Activated B cell treated with CpG ODN at 0.5 μM for 24 hours (primary cell): ENCODE data around the gene SECISBP2. TPM values are rescaled to one million over a fixed set of nuclear protein-coding genes. Genes with fewer than 3 reads are reported as not detected.

Experiments
- ATAC-seq: fragments of 200-7000 bp; cut with Tn5 transposase; one replicate; pipeline ENCODE4 v1.10.0; 2021; ENCODE audit warnings: low read depth, mild to moderate bottlenecking, moderate library complexity
- CTCF ChIA-PET: fragments of 350-600 bp; sonication (Branson Sonifier 250); formaldehyde crosslinking; loops from one replicate; lab custom pipeline; 2021; ENCODE audit warnings: antibody characterized with exemption; lab: Charles Lee
- POLR2A ChIA-PET: fragments of 350-600 bp; sonication (Branson Sonifier 250); formaldehyde crosslinking; loops from one replicate; lab custom pipeline; 2021; ENCODE audit warnings: antibody characterized with exemption; lab: Charles Lee
- DNase-seq: peaks from one replicate; pipeline ENCODE4 v3.0.0; 2022
- H3K27ac Mint-ChIP-seq: one replicate; pipeline ENCODE4 v1.8.0; 2020; ENCODE audit warnings: mixed read lengths
- H3K27me3 Mint-ChIP-seq: one replicate; pipeline ENCODE4 v1.8.0; 2021; ENCODE audit warnings: mixed read lengths
- H3K36me3 Mint-ChIP-seq: one replicate; pipeline ENCODE4 v1.8.0; 2021; ENCODE audit warnings: low read depth, mixed read lengths
- H3K4me1 Mint-ChIP-seq: one replicate; pipeline ENCODE4 v1.8.0; 2021; ENCODE audit warnings: mixed read lengths
- H3K4me3 Mint-ChIP-seq: one replicate; pipeline ENCODE4 v1.8.0; 2020; ENCODE audit warnings: mild to moderate bottlenecking, mixed read lengths
- H3K9me3 Mint-ChIP-seq: one replicate; pipeline ENCODE4 v1.8.0; 2020; ENCODE audit warnings: mixed read lengths
- intact Hi-C: fragments of 100-400 bp; cut with micrococcal nuclease; formaldehyde crosslinking; loops from one replicate; pipeline ENCODE4 v1.15.1; 2024
- total RNA-seq: library from RNA; stranded (reverse); gene quantifications from 2 replicates; pipeline ENCODE4 v1.2.3, GENCODE V29; 2022
- TF ChIP-seq, protein P1 (sequence below): fragments of 200-600 bp; IDR thresholded peaks from one replicate; pipeline ENCODE4 v1.8.0; 2022; ENCODE audit warnings: antibody characterized with exemption, mild to moderate bottlenecking

Gene SECISBP2
- total RNA-seq, 1 donor from 2014 or later: 97.1 TPM

DNA sequence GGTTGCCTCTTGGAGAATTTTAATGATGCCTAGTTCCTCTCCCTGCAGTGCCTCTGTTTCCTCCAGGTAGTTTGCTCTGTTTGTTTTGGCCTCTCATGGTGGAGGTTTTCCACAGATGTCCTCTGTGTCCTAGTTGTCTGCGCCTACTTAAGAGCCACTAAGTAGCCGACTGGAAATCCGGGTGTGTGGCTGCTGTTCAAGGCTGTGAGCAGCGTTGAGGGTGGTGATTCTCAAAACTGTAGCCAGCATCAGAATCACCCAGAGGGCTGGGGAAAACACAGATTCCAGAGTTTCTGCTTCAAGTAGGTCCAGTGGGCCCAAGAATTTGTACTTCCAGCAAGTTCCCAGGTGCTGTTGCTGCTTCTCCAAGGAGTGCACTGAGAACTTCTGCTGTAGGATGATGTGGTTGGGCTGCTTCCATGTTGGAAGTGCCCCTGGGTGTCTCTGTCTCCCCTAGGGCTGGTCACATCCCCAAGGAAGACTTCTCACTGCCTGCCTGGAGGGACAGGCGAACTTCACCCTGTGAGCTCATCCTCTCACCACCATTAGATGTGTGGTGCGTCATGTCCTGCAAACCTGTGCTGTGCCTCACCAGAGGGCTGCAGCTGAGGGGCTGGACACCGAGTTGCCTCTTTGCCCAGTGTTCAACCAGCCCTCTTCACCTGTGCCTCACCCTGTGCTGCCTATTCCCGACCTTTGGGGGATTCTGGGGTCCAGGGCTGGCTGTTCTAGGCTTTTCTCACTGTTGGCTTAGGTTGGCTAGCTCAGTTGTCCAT, 34.8 kb downstream of the SECISBP2 start:
- Mint-ChIP-seq H3K9me3 (no peaks in the 10 kb centered on the region), H3K4me3 (no peak overlapping the region), H3K27ac (no peak overlapping the region), H3K36me3 (peaks cover 98% of the 10 kb centered on the region), H3K4me1 (peaks cover 10% of the 10 kb centered on the region), H3K27me3 (no peaks in the 10 kb centered on the region)
- CTCF ChIA-PET: no interaction called here
- DNase-seq (no peak), ATAC-seq (no peak)
- POLR2A ChIA-PET: interaction anchor here (0.7 kb wide), 1 partner anchor 196 kb away, joined by 3 read pairs; no protein-coding TSS in a partner anchor
- intact Hi-C loops: no loop called here
- TF ChIP-seq, protein P1, sequence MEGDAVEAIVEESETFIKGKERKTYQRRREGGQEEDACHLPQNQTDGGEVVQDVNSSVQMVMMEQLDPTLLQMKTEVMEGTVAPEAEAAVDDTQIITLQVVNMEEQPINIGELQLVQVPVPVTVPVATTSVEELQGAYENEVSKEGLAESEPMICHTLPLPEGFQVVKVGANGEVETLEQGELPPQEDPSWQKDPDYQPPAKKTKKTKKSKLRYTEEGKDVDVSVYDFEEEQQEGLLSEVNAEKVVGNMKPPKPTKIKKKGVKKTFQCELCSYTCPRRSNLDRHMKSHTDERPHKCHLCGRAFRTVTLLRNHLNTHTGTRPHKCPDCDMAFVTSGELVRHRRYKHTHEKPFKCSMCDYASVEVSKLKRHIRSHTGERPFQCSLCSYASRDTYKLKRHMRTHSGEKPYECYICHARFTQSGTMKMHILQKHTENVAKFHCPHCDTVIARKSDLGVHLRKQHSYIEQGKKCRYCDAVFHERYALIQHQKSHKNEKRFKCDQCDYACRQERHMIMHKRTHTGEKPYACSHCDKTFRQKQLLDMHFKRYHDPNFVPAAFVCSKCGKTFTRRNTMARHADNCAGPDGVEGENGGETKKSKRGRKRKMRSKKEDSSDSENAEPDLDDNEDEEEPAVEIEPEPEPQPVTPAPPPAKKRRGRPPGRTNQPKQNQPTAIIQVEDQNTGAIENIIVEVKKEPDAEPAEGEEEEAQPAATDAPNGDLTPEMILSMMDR: no peak

DNA sequence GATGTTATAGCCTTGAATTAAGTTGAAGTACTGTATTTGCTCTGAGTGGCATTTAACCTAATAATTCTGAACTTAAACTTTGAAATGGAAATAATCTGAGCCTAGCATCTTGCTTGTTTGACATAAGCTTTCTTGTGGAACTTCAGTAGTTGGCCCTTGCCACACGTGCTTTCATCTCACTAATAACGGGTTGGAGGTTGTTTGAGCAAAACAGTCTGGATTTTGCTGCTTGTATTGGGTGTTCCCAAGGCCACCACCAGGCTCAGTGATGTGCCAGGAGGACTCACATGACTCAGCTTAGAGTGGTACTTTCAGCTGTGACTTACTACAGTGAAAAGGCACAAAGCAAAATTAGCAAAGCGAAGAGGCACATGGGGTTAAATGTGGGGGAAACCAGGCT, 35.7 kb downstream of the SECISBP2 start:
- CTCF ChIA-PET: no interaction called here
- ATAC-seq (no peak), DNase-seq (no peak)
- H3K27me3 Mint-ChIP-seq: no peaks in the 10 kb centered on the region
- peaks cover 98% of the 10 kb centered on the region for H3K36me3 Mint-ChIP-seq
- intact Hi-C loops: no loop called here
- H3K27ac Mint-ChIP-seq: no peak overlapping the region
- no peaks in the 10 kb centered on the region for H3K9me3 Mint-ChIP-seq
- POLR2A ChIA-PET: no interaction called here
- TF ChIP-seq, protein P1: no peak
- H3K4me1 Mint-ChIP-seq: peaks cover 10% of the 10 kb centered on the region
- no peak overlapping the region for H3K4me3 Mint-ChIP-seq

DNA sequence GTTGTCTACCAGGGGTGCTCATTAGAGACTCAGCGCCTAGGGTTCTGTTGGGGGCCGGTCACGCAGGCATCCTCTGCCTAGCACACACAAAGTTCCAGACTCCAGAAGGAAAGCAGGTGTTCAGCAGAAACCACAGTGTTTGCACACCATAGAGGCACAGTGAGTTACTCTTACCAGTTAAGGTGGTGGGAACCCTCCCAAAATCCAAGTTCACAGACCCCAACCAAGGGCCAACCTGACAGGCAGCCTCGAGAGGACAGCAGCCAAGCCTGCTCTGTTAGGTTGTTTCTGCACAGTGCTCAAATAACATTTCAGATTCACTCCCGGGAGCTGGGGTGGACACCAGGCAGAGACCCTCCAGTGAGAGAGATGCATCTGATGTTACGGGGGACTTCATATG, 36.2 kb downstream of the SECISBP2 start:
- H3K36me3 Mint-ChIP-seq: peaks cover 99% of the 10 kb centered on the region
- no peaks in the 10 kb centered on the region for H3K27me3 Mint-ChIP-seq
- CTCF ChIA-PET: no interaction called here
- H3K27ac Mint-ChIP-seq: no peak overlapping the region
- no peak overlapping the region for H3K4me3 Mint-ChIP-seq
- no peaks in the 10 kb centered on the region for H3K9me3 Mint-ChIP-seq
- POLR2A ChIA-PET: no interaction called here
- TF ChIP-seq, protein P1: no peak
- peaks cover 10% of the 10 kb centered on the region for H3K4me1 Mint-ChIP-seq
- DNase-seq (no peak), ATAC-seq (no peak)
- intact Hi-C loops: no loop called here

DNA sequence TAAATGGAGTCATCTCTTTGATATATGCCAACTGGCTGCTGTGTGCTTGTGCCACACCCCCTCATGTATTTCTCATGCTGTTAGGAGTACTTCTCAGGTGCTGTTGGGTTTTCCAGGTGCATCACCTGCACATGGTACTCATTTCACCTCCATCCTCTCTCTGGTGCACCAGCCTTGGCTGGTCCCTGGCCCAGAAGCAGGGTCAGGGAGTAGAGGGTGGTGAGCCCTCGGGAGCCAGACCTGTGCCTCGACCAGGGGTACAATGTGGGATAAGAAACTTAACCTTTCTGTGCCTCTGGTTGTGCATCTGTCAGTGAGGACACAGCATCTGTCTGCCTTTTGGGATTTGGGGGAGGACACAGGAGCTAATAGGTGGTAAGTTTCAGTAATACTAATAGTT, 38.5 kb downstream of the SECISBP2 start:
- ATAC-seq (no peak), DNase-seq (no peak)
- Mint-ChIP-seq H3K4me1 (peaks cover 9% of the 10 kb centered on the region), H3K36me3 (peaks cover 99% of the 10 kb centered on the region), H3K27ac (no peak overlapping the region), H3K27me3 (no peaks in the 10 kb centered on the region), H3K9me3 (no peaks in the 10 kb centered on the region), H3K4me3 (no peak overlapping the region)
- intact Hi-C loops: no loop called here
- TF ChIP-seq, protein P1: no peak
- ChIA-PET POLR2A (no interaction called here), CTCF (no interaction called here)

DNA sequence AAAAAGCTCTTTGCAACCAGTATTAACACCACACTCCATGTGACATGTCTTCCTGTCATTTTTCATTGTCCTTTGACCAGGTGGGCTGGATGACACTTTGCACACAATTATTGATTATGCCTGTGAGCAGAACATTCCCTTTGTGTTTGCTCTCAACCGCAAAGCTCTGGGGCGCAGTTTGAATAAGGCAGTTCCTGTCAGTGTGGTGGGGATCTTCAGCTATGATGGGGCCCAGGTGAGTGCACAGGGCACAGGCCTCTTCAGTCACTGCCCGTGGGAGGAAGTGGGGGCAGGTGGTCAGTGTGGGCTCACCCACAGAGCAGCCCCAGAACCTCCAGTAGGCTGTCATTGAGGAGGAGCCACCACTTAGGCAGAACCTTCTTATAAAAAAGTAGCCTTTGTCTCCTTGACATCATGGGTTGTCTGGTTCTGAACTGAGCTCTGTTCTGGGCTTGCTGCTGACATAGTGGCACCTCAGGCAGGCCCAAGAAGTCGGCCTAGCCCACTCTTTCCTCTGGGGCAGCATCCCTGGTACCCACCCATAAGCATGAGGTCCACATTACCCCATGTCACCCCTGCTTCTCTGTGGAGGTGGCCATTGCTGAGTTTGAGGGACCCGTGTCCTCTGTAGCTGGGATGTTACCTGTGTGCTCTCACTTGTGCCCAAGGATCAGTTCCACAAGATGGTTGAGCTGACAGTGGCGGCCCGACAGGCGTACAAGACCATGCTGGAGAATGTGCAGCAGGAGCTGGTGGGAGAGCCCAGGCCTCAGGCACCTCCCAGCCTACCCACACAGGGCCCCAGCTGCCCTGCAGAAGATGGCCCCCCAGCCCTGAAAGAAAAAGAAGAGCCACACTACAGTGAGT, 39.3 kb downstream of the SECISBP2 start:
- CTCF ChIA-PET: interaction anchor here (1.2 kb wide), 1 partner anchor 191 kb away, joined by 6 read pairs; no protein-coding TSS in a partner anchor

More for the DNA sequence above, 39.3 kb downstream of the SECISBP2 start:
- no peaks in the 10 kb centered on the region for H3K27me3 Mint-ChIP-seq
- TF ChIP-seq, protein P1: no peak
- intact Hi-C loops: no loop called here
- H3K36me3 Mint-ChIP-seq: peaks cover 98% of the 10 kb centered on the region
- H3K27ac Mint-ChIP-seq: no peak overlapping the region
- H3K4me3 Mint-ChIP-seq: no peak overlapping the region
- DNase-seq (no peak), ATAC-seq (no peak)
- no peaks in the 10 kb centered on the region for H3K9me3 Mint-ChIP-seq
- H3K4me1 Mint-ChIP-seq: peaks cover 3% of the 10 kb centered on the region
- POLR2A ChIA-PET: no interaction called here
